HCT116 (cell line): Measurements from ENCODE around the gene PAK1IP1. TPM values are rescaled to one million over a fixed set of nuclear protein-coding genes. Genes with fewer than 3 reads are reported as not detected.
"Not testable (repeated sequence)": the region's sequence is repeated elsewhere in the genome, so short reads cannot be mapped to it uniquely, and the experiment has no call there.

Experiments used
- ATAC-seq: fragments of 200-7000 bp; cut with Tn5 transposase; 2 replicates; pipeline ENCODE4 v1.9.1; 2020; ENCODE audit warnings: mild to moderate bottlenecking, moderate library complexity
- BruUV-seq: library from RNA; stranded (reverse); fragments of 400-500 nt; replicated peaks from 2 replicates; lab custom pipeline; 2021; lab: Mats Ljungman, UMichigan
- CTCF ChIA-PET: fragments of 300-600 bp; sonication (Branson Sonifier 250); formaldehyde crosslinking; loops from one replicate; lab custom pipeline; 2021; ENCODE audit warnings: antibody characterized with exemption; lab: Charles Lee
- POLR2A ChIA-PET: fragments of 300-600, 350-600 bp; sonication (Branson Sonifier 250); formaldehyde crosslinking; loops from one replicate; lab custom pipeline; 2021; ENCODE audit warnings: antibody characterized with exemption; lab: Charles Lee
- RAD21 ChIA-PET, 2 experiments: fragments of 300-600 bp; sonication (Branson Sonifier 250); formaldehyde crosslinking; loops; one replicate each; lab custom pipeline; 2023; ENCODE audit warnings: low total read pairs in 2 of 2; ENCODE audit not compliant: uncharacterized antibody in 2 of 2, unreplicated experiment in 2 of 2, low non-redundant PET in 1 of 2; lab: Charles Lee
- DNase-seq: peaks from one replicate; pipeline ENCODE4 v3.0.0-alpha.2; 2010; ENCODE audit warnings: low read depth, low spot score
- H2AFZ ChIP-seq: fragments of 200-600 bp; shearing (Covaris generic), sonication (generic); 2 replicates; pipeline ENCODE4 v1.6.1; 2017; ENCODE audit warnings: low read depth, mixed run types, mixed read lengths, antibody characterized with exemption, low read length; ENCODE audit not compliant: poor library complexity, severe bottlenecking
- H3K27ac ChIP-seq: 2 replicates; pipeline ENCODE4 v1.5.1; 2012; ENCODE audit warnings: low read depth, low read length
- H3K27me3 ChIP-seq: fragments of 200-600 bp; sonication (generic); 2 replicates; pipeline ENCODE4 v1.6.1; 2016; ENCODE audit warnings: mixed run types, low read length, mixed read lengths; ENCODE audit not compliant: insufficient read depth
- H3K36me3 ChIP-seq, 2 experiments: fragments of 200-500 bp in 1 of 2; fragments of 200-600 bp in 1 of 2; sonication (Bioruptor generic) in 1 of 2; sonication (generic) in 1 of 2; 2 replicates each; pipeline versions ENCODE4 v1.5.1 to v1.6.1; 2014 to 2016; ENCODE audit warnings: low read length in 2 of 2, inconsistent platforms in 1 of 2, mixed read lengths in 1 of 2, mixed run types in 1 of 2; ENCODE audit not compliant: insufficient read depth in 2 of 2, control insufficient read depth in 1 of 2
- H3K4me1 ChIP-seq, 2 experiments: fragments of 200-600 bp in 1 of 2; sonication (generic) in 1 of 2; 2 replicates each; pipeline versions ENCODE4 v1.5.1 to v1.6.1; 2012 to 2017; ENCODE audit warnings: low read length in 2 of 2, inconsistent platforms in 1 of 2, mild to moderate bottlenecking in 1 of 2, mixed read lengths in 1 of 2, mixed run types in 1 of 2, moderate library complexity in 1 of 2; ENCODE audit not compliant: insufficient read depth in 2 of 2, control insufficient read depth in 1 of 2
- H3K4me2 ChIP-seq: fragments of 200-600 bp; sonication (generic); 2 replicates; pipeline ENCODE4 v1.6.1; 2017; ENCODE audit warnings: mixed run types, low read length, mixed read lengths
- H3K4me3 ChIP-seq, 2 experiments: fragments of 200-600 bp in 1 of 2; sonication (generic) in 1 of 2; replicated peaks in 1 of 2; 2 replicates each; pipeline ENCODE4 v1.5.1; 2011 to 2016; ENCODE audit warnings: low read length in 2 of 2, control low read depth in 1 of 2, low read depth in 1 of 2, mild to moderate bottlenecking in 1 of 2, mixed read lengths in 1 of 2, mixed run types in 1 of 2
- H3K79me2 ChIP-seq: fragments of 200-600 bp; sonication (generic); 2 replicates; pipeline ENCODE4 v1.6.1; 2017; ENCODE audit warnings: mild to moderate bottlenecking, mixed run types, low read length, moderate library complexity, mixed read lengths; ENCODE audit not compliant: insufficient read depth
- H3K9ac ChIP-seq: fragments of 200-600 bp; sonication (generic); 2 replicates; pipeline ENCODE4 v1.6.1; 2016; ENCODE audit warnings: low read length, mixed read lengths
- H3K9me2 ChIP-seq: fragments of 200-600 bp; sonication (generic), shearing (Covaris generic); 2 replicates; pipeline ENCODE4 v1.6.1; 2017; ENCODE audit warnings: mixed run types, mild to moderate bottlenecking, moderate library complexity; ENCODE audit not compliant: insufficient read depth
- H3K9me3 ChIP-seq, 2 experiments: fragments of 200-500 bp in 1 of 2; fragments of 200-600 bp in 1 of 2; sonication (Bioruptor generic) in 1 of 2; sonication (generic) in 1 of 2; 2 replicates each; pipeline ENCODE4 v1.6.1; 2014 to 2017; ENCODE audit warnings: low read length in 2 of 2, mixed read lengths in 2 of 2, inconsistent platforms in 1 of 2, low read depth in 1 of 2, mild to moderate bottlenecking in 1 of 2, mixed run types in 1 of 2, moderate library complexity in 1 of 2; ENCODE audit not compliant: control insufficient read depth in 1 of 2, insufficient read depth in 1 of 2
- H4K20me1 ChIP-seq: fragments of 200-600 bp; sonication (generic), shearing (Covaris generic); 2 replicates; pipeline ENCODE4 v1.6.1; 2017; ENCODE audit warnings: mixed run types, mild to moderate bottlenecking, moderate library complexity; ENCODE audit not compliant: insufficient read depth
- JUND ChIP-seq: IDR thresholded peaks from 2 replicates; pipeline ENCODE4 v1.6.1; 2012
- POLR2A ChIP-seq: IDR thresholded peaks from 2 replicates; pipeline ENCODE4 v1.7.0; 2011; ENCODE audit warnings: borderline replicate concordance; ENCODE audit not compliant: insufficient read depth, insufficient read length; ENCODE audit errors: extremely low read depth
- RAD21 ChIP-seq: IDR thresholded peaks from 2 replicates; pipeline ENCODE4 v1.6.1; 2012; ENCODE audit warnings: low read depth, mild to moderate bottlenecking
- SIN3A ChIP-seq: IDR thresholded peaks from 2 replicates; pipeline ENCODE4 v1.6.1; 2012; ENCODE audit warnings: low read depth
- SP1 ChIP-seq: IDR thresholded peaks from 2 replicates; pipeline ENCODE4 v1.6.1; 2012; ENCODE audit warnings: low read depth
- SRF ChIP-seq: IDR thresholded peaks from 2 replicates; pipeline ENCODE4 v1.6.1; 2012; ENCODE audit warnings: low read depth
- TCF7L2 ChIP-seq: IDR thresholded peaks from 2 replicates; pipeline ENCODE4 v1.7.0; 2011; ENCODE audit warnings: borderline replicate concordance, inconsistent platforms; ENCODE audit not compliant: insufficient read depth, insufficient read length; ENCODE audit errors: extremely low read depth
- ZBTB33 ChIP-seq: IDR thresholded peaks from 2 replicates; pipeline ENCODE4 v1.6.1; 2011; ENCODE audit warnings: mild to moderate bottlenecking, low read length, moderate library complexity; ENCODE audit not compliant: insufficient replicate concordance; ENCODE audit errors: extremely low read depth
- intact Hi-C: fragments of 100-400 bp; cut with micrococcal nuclease; formaldehyde crosslinking; loops from 2 replicates; pipeline ENCODE4 v1.10.0; 2022
- total RNA-seq: library from RNA; stranded (reverse); gene quantifications from one replicate; pipeline ENCODE4 v1.2.1, GENCODE V29; 2021; ENCODE audit not compliant: unreplicated experiment

Gene PAK1IP1
- total RNA-seq, 1 experiment from 2014 or later = 24.3 TPM

- POLR2A ChIA-PET = no interaction called here
- BruUV-seq = no TSS peak
Measured at GRCh38 chr6:10662742-10663141, 32.0 kb upstream of the PAK1IP1 start.

GRCh38 chr6:10665595-10665994, 29.2 kb upstream of the PAK1IP1 start:
- H3K9ac ChIP-seq, intact Hi-C loops, H3K4me1 ChIP-seq, H3K4me2 ChIP-seq, H3K9me2 ChIP-seq, H3K79me2 ChIP-seq, H3K27ac ChIP-seq, DNase-seq, CTCF ChIA-PET, RAD21 ChIA-PET, H4K20me1 ChIP-seq, H3K36me3 ChIP-seq, H3K27me3 ChIP-seq, POLR2A ChIA-PET, BruUV-seq, ATAC-seq, H3K4me3 ChIP-seq, H3K9me3 ChIP-seq, H2AFZ ChIP-seq: not testable (repeated sequence)

More at GRCh38 chr6:10662742-10663141, 32.0 kb upstream of the PAK1IP1 start:
- Histone ChIP-seq H2AFZ (no peak overlapping the region), H4K20me1 (no peaks in the 10 kb centered on the region), H3K4me2 (no peak overlapping the region), H3K27me3 (no peaks in the 10 kb centered on the region), H3K27ac (no peak overlapping the region), H3K4me1 (no peaks in the 10 kb centered on the region), H3K79me2 (no peaks in the 10 kb centered on the region), H3K9me3 (no peaks in the 10 kb centered on the region), H3K9ac (no peak overlapping the region), H3K4me3 (no peak overlapping the region), H3K9me2 (no peaks in the 10 kb centered on the region), H3K36me3 (no peaks in the 10 kb centered on the region)
- TF ChIP-seq SIN3A (no peak), POLR2A (no peak), TCF7L2 (no peak), SRF (no peak), JUND (no peak), ZBTB33 (no peak), SP1 (no peak), RAD21 (no peak)
- no peak for ATAC-seq
- CTCF ChIA-PET = no interaction called here
- RAD21 ChIA-PET = no interaction called here
- DNase-seq = no peak
- intact Hi-C loops = no loop called here
